ENCODE measurements around the gene THOC1. TPM values are rescaled to one million over a fixed set of nuclear protein-coding genes. Genes with fewer than 3 reads are reported as not detected.
"Not testable (repeated sequence)": the region's sequence is repeated elsewhere in the genome, so short reads cannot be mapped to it uniquely, and the experiment has no call there.

Gene THOC1
- total and polyA plus RNA-seq, 2 donors from 2014 or later: 22.4 to 32.6 TPM

GRCh38 chr18:295756-296490 lies 28.1 kb upstream of the THOC1 start:
- Histone ChIP-seq H3K4me1 (ENCODE audit: control insufficient read depth in 2 of 3, insufficient read depth in 2 of 3, low read depth in 1 of 3, low read length in 3 of 3) (no peaks in the 10 kb centered on the region), H3K27ac (ENCODE audit: low read depth in 2 of 2, low read length in 2 of 2) (no peak overlapping the region), H3K36me3 (ENCODE audit: control insufficient read depth in 2 of 3, insufficient read depth in 3 of 3, low read length in 3 of 3) (no peaks in the 10 kb centered on the region), H3K9me3 (ENCODE audit: control insufficient read depth in 2 of 3, insufficient read depth in 1 of 3, low read length in 3 of 3) (no peaks in the 10 kb centered on the region), H3K27me3 (ENCODE audit: control insufficient read depth, insufficient read depth, low read length) (no peaks in the 10 kb centered on the region), H3K9ac (ENCODE audit: low read length in 3 of 3) (no peak overlapping the region), H3K4me3 (ENCODE audit: low read length in 3 of 3) (no peak overlapping the region)
- TF ChIP-seq CTCF (IDR thresholded peaks at IDR 0.05; ENCODE audit: borderline replicate concordance, extremely low read depth, insufficient read depth): no peak
- FAIRE-seq (no peak), DNase-seq (no peak)
- intact Hi-C loops (cut with DNase I): no loop called here

GRCh38 chr18:294566-294965 lies 26.7 kb upstream of the THOC1 start:
- no peak overlapping the region for H3K9ac ChIP-seq (ENCODE audit: low read length in 3 of 3)
- TF ChIP-seq CTCF (IDR thresholded peaks at IDR 0.05; ENCODE audit: borderline replicate concordance, extremely low read depth, insufficient read depth): no peak
- no peaks in the 10 kb centered on the region for H3K27me3 ChIP-seq (ENCODE audit: control insufficient read depth, insufficient read depth, low read length)
- no peak overlapping the region for H3K27ac ChIP-seq (ENCODE audit: low read depth in 2 of 2, low read length in 2 of 2)
- FAIRE-seq (no peak), DNase-seq (no peak)
- H3K4me1 ChIP-seq (ENCODE audit: control insufficient read depth in 2 of 3, insufficient read depth in 2 of 3, low read depth in 1 of 3, low read length in 3 of 3): no peaks in the 10 kb centered on the region
- no peaks in the 10 kb centered on the region for H3K9me3 ChIP-seq (ENCODE audit: control insufficient read depth in 2 of 3, insufficient read depth in 1 of 3, low read length in 3 of 3)
- H3K36me3 ChIP-seq (ENCODE audit: control insufficient read depth in 2 of 3, insufficient read depth in 3 of 3, low read length in 3 of 3): no peaks in the 10 kb centered on the region
- intact Hi-C loops (cut with DNase I): no loop called here
- H3K4me3 ChIP-seq (ENCODE audit: low read length in 3 of 3): no peak overlapping the region

GRCh38 chr18:293536-293935 lies 25.7 kb upstream of the THOC1 start:
- Histone ChIP-seq H3K36me3 (ENCODE audit: control insufficient read depth in 2 of 3, insufficient read depth in 3 of 3, low read length in 3 of 3) (no peaks in the 10 kb centered on the region), H3K27me3 (ENCODE audit: control insufficient read depth, insufficient read depth, low read length) (no peaks in the 10 kb centered on the region), H3K27ac (ENCODE audit: low read depth in 2 of 2, low read length in 2 of 2) (no peak overlapping the region), H3K9ac (ENCODE audit: low read length in 3 of 3) (no peak overlapping the region), H3K4me1 (ENCODE audit: control insufficient read depth in 2 of 3, insufficient read depth in 2 of 3, low read depth in 1 of 3, low read length in 3 of 3) (no peaks in the 10 kb centered on the region), H3K9me3 (ENCODE audit: control insufficient read depth in 2 of 3, insufficient read depth in 1 of 3, low read length in 3 of 3) (no peaks in the 10 kb centered on the region), H3K4me3 (ENCODE audit: low read length in 3 of 3) (no peak overlapping the region)
- DNase-seq (peak in 1 of 5 donors; percentile 39), FAIRE-seq (no peak)
- TF ChIP-seq CTCF (IDR thresholded peaks at IDR 0.05; ENCODE audit: borderline replicate concordance, extremely low read depth, insufficient read depth): no peak
- intact Hi-C loops (cut with DNase I): no loop called here

- DNase-seq (no peak), FAIRE-seq (no peak)
- TF ChIP-seq CTCF (IDR thresholded peaks at IDR 0.05; ENCODE audit: borderline replicate concordance, extremely low read depth, insufficient read depth): no peak
- Histone ChIP-seq H3K36me3 (ENCODE audit: control insufficient read depth in 2 of 3, insufficient read depth in 3 of 3, low read length in 3 of 3) (no peaks in the 10 kb centered on the region), H3K9ac (ENCODE audit: low read length in 3 of 3) (no peak overlapping the region), H3K27me3 (ENCODE audit: control insufficient read depth, insufficient read depth, low read length) (no peaks in the 10 kb centered on the region), H3K9me3 (ENCODE audit: control insufficient read depth in 2 of 3, insufficient read depth in 1 of 3, low read length in 3 of 3) (no peaks in the 10 kb centered on the region), H3K27ac (ENCODE audit: low read depth in 2 of 2, low read length in 2 of 2) (no peak overlapping the region), H3K4me1 (ENCODE audit: control insufficient read depth in 2 of 3, insufficient read depth in 2 of 3, low read depth in 1 of 3, low read length in 3 of 3) (no peaks in the 10 kb centered on the region), H3K4me3 (ENCODE audit: low read length in 3 of 3) (no peak overlapping the region)
- intact Hi-C loops (cut with DNase I): no loop called here
Observed at GRCh38 chr18:292271-292670, 24.4 kb upstream of the THOC1 start.

GRCh38 chr18:289970-290369 lies 22.1 kb upstream of the THOC1 start:
- H3K36me3 ChIP-seq (ENCODE audit: control insufficient read depth in 2 of 3, insufficient read depth in 3 of 3, low read length in 3 of 3); H3K27ac ChIP-seq (ENCODE audit: low read depth in 2 of 2, low read length in 2 of 2); intact Hi-C loops (cut with DNase I); FAIRE-seq; H3K4me3 ChIP-seq (ENCODE audit: low read length in 3 of 3); H3K9ac ChIP-seq (ENCODE audit: low read length in 3 of 3); H3K9me3 ChIP-seq (ENCODE audit: control insufficient read depth in 2 of 3, insufficient read depth in 1 of 3, low read length in 3 of 3); H3K27me3 ChIP-seq (ENCODE audit: control insufficient read depth, insufficient read depth, low read length); H3K4me1 ChIP-seq (ENCODE audit: control insufficient read depth in 2 of 3, insufficient read depth in 2 of 3, low read depth in 1 of 3, low read length in 3 of 3); DNase-seq: not testable (repeated sequence)

Data from kidney (tissue), 14 donors.